ENCODE data around the gene ZDHHC14. TPM values are rescaled to one million over a fixed set of nuclear protein-coding genes. Genes with fewer than 3 reads are reported as not detected.

ZDHHC14 gene
- total and polyA plus RNA-seq, 2 of the 8 experiments (the other 6 are each of a cell fraction or from before 2014, with no cell fraction given) = 2.9 to 5.3 TPM

- TF ChIP-seq SIN3A (conservative IDR thresholded peaks at IDR 0.05 in 1 of 2, IDR thresholded peaks at IDR 0.05 in 1 of 2; ENCODE audit: low read depth in 1 of 2, low read length in 2 of 2) (peak in 1 of 2 experiments; percentile 11; a peak in 1 of 4 replicates), CREB1 (IDR thresholded peaks at IDR 0.05) (peak; percentile 40; the same call in 1 of the 2 replicates), RAD21 (IDR thresholded peaks at IDR 0.05 in 1 of 2, conservative IDR thresholded peaks at IDR 0.05 in 1 of 2; ENCODE audit: low read depth in 2 of 2, low read length in 2 of 2) (no peak)
Observed at GRCh38 chr6:157379656-157380457, 1.1 kb upstream of the ZDHHC14 start (continued).
